RPMI7951 (cell line): ENCODE results near the gene GLYAT. TPM values are rescaled to one million over a fixed set of nuclear protein-coding genes. Genes with fewer than 3 reads are reported as not detected.
"Not testable (repeated sequence)": the region's sequence is repeated elsewhere in the genome, so short reads cannot be mapped to it uniquely, and the experiment has no call there.

Source experiments
- DNase-seq: peaks from one replicate; pipeline ENCODE4 v3.0.0-alpha.2; 2012; ENCODE audit warnings: low read depth
- total RNA-seq: library from RNA; depleted of rRNA; stranded (reverse); fragments of >200 nt; shearing (Covaris generic); gene quantifications from 2 replicates; pipeline ENCODE4 v1.2.3, GENCODE V29; 2014

The GLYAT gene
- total RNA-seq, 1 experiment from 2014 or later, result 0.60 TPM

DNA sequence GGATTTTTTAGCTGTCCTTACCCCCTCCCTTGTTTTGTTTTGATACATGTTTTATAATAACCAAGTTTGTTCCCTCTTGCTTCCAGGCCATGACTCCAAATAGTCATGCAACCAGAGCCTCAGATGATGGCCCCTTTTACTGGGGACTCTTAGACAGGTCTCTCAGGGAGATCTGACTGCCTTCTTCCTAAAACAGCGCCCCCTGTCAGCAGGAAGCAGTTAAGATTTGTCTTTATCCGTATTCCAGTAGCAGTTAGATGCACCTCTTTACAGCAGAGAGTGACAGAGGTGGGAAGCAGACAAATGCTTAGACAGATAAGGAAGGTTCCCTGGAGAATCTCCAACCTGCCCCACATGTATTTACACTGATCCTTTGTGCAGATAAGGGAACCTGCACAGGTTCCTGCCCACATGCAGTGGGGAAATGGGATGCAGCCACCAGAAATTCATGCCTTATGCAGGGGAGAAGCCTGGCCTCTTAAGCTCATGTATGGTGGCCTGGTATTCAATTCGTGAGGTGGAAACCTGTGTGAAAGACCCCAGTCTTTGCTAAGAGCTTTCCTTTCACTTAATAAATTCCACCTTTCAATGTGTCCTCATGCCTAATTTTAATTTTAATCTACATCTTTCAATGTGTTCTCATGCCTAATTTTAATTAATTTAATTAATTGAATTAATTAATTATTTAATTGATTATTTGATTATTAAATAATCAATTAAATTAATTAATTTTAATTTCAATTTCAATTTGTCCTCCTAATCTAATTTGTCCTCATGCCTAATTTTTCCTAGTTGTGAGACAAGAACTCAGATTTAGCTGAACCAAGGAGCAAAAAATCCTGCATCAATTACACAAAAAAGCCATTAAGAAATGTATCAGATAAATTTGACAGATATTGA is 11.5 kb upstream of the GLYAT start:
- DNase-seq, result no peak

GRCh38 chr11:58742140-58742539 is 10.4 kb upstream of the GLYAT start:
- no peak for DNase-seq

- DNase-seq, result no peak
Measured at GRCh38 chr11:58741127-58741526, 9.4 kb upstream of the GLYAT start.

GRCh38 chr11:58740447-58740846 is 8.7 kb upstream of the GLYAT start:
- DNase-seq, result no peak

GRCh38 chr11:58739725-58740430 is 8.1 kb upstream of the GLYAT start:
- peak; percentile 18 for DNase-seq

GRCh38 chr11:58734681-58735490 is 3.1 kb upstream of the GLYAT start:
- no peak for DNase-seq

- DNase-seq, result no peak
Measured at GRCh38 chr11:58730507-58731089, 1.1 kb downstream of the GLYAT start.

- DNase-seq, result no peak
Measured at GRCh38 chr11:58727415-58727797, 4.3 kb downstream of the GLYAT start.

GRCh38 chr11:58726737-58727414 is 4.9 kb downstream of the GLYAT start:
- no peak for DNase-seq

DNA sequence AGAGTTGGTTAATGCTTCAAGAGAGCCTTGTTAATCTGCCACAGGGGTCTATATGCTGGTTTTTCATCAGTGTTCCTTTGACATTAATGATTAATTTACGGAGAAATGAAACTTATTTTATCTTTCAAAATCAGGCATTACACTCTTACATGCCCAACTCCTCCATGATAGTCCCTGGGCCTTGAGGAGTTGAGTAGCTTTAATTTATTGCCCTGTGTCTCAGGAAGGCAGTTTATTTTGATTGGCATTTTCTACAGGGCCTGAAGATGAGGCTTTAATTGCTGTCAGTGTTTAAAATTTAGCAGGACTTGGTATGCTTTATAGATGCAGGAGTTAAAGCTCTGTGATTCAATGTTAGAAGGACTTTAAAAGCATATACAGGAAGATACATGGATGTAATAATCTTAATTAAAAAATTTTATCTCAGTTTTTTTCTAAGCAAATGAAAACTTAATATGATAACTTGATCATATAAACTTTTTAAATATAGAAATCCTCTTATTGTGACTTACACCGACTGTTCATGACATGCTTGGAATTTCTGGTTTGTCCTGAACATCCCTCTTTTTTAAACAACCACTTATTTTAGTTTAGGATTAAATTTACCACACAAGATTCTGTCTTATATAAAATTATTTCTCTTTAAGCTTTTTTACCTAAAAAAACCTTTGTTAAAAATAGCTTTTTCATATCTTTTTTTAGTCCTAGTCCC is 12.2 kb downstream of the GLYAT start:
- no peak for DNase-seq

GRCh38 chr11:58712531-58712930 is 19.2 kb downstream of the GLYAT start:
- no peak for DNase-seq

- DNase-seq, result no peak
Measured at GRCh38 chr11:58711832-58712231, 19.9 kb downstream of the GLYAT start.

- DNase-seq, result no peak
Measured at GRCh38 chr11:58707767-58708166, 24.0 kb downstream of the GLYAT start.

GRCh38 chr11:58696825-58697224 is 34.9 kb downstream of the GLYAT start:
- DNase-seq, result not testable (repeated sequence)

DNA sequence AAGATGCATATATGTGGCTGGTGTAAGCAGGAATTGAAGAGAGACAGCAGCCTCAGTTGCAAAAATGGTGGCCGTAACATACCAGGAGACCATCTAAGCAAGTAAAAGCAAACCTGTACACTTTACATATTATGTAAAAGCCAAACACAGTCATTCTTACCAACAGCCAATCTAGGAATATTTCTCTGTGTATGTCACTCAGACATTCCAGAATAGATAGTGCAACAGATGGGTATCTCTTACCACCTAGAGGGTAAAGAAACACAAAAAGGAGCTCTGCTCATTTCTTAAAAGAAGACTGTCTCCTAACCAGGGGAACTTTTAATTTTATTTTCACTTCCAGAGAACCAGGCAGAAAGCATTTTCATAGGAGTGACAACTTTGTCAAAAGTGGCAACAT is 38.7 kb downstream of the GLYAT start:
- DNase-seq, result no peak

DNA sequence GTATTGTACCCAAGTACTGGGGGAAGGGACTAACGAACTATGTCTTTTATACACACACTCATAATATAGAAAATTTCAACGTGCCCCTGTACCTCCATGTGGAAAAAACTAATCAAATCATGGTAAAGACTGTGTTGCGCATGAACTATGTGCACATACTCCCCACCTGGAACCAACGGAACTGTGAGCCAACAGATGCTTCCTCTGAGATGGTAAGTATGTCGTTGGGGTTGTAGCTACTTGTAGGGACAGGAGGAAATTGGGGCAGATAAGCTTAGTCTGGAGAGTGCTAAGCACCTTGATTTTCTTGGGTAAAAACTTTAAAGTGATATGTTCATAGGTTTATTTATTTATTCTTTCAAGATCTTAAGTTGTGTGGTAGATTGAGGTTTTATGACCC is 40.1 kb downstream of the GLYAT start:
- DNase-seq, result no peak

- no peak for DNase-seq
Measured at GRCh38 chr11:58688789-58689503, 42.8 kb downstream of the GLYAT start.

- DNase-seq, result no peak
Measured at GRCh38 chr11:58685973-58686722, 45.6 kb downstream of the GLYAT start.

- not testable (repeated sequence) for DNase-seq
Measured at GRCh38 chr11:58682660-58683059, 49.1 kb downstream of the GLYAT start.
